H1 (cell line): ENCODE results near the gene UXT.

Experiments
- BCL11A ChIP-seq, 2 experiments: IDR thresholded peaks; one replicate each; pipeline ENCODE4 v1.6.1; 2011; ENCODE audit warnings: low read depth in 2 of 2, low read length in 2 of 2, mild to moderate bottlenecking in 2 of 2
- EZH2 ChIP-seq: fragments of 200-600 bp; sonication (generic); IDR thresholded peaks from 2 replicates; pipeline ENCODE4 v1.7.1; 2012; ENCODE audit warnings: low read depth, mild to moderate bottlenecking, moderate library complexity, low read length, inconsistent platforms; ENCODE audit not compliant: severe bottlenecking
- KDM1A ChIP-seq: fragments of 200-600, 300-600 bp; sonication (generic); IDR thresholded peaks from 2 replicates; pipeline ENCODE4 v1.7.1; 2016; ENCODE audit warnings: mild to moderate bottlenecking, low read length, borderline replicate concordance
- POLR2A ChIP-seq, 2 experiments: IDR thresholded peaks; 1 replicate in 1 of 2; 2 replicates in 1 of 2; pipeline ENCODE4 v1.6.1; 2011; ENCODE audit warnings: low read depth in 2 of 2, low read length in 2 of 2, mild to moderate bottlenecking in 2 of 2; ENCODE audit errors: control extremely low read depth in 1 of 2
- RAD21 ChIP-seq, 2 experiments: IDR thresholded peaks in 1 of 2; conservative IDR thresholded peaks in 1 of 2; 2 replicates each; pipeline ENCODE4 v1.6.1; 2011; ENCODE audit warnings: low read depth in 2 of 2, low read length in 2 of 2, improper control_type of control experiment in 1 of 2, inconsistent platforms in 1 of 2, mild to moderate bottlenecking in 1 of 2, moderate library complexity in 1 of 2
- TEAD4 ChIP-seq: IDR thresholded peaks from 2 replicates; pipeline ENCODE4 v1.6.1; 2012; ENCODE audit warnings: low read depth, low read length, inconsistent platforms, mixed read lengths
- TF ChIP-seq, protein P1 (sequence below), 3 experiments: IDR thresholded peaks; 1 replicate in 2 of 3; 2 replicates in 1 of 3; pipeline versions ENCODE4 v1.5.1 to v1.6.1; 2011; ENCODE audit warnings: low read length in 3 of 3, mild to moderate bottlenecking in 3 of 3, inconsistent platforms in 2 of 3, low read depth in 1 of 3, moderate library complexity in 1 of 3; ENCODE audit not compliant: insufficient read depth in 1 of 3; ENCODE audit errors: control extremely low read depth in 1 of 3
- TF ChIP-seq, protein P2 (sequence below): IDR thresholded peaks from 2 replicates; pipeline ENCODE4 v1.6.1; 2011; ENCODE audit warnings: low read depth, mild to moderate bottlenecking, low read length; ENCODE audit not compliant: insufficient read depth

DNA sequence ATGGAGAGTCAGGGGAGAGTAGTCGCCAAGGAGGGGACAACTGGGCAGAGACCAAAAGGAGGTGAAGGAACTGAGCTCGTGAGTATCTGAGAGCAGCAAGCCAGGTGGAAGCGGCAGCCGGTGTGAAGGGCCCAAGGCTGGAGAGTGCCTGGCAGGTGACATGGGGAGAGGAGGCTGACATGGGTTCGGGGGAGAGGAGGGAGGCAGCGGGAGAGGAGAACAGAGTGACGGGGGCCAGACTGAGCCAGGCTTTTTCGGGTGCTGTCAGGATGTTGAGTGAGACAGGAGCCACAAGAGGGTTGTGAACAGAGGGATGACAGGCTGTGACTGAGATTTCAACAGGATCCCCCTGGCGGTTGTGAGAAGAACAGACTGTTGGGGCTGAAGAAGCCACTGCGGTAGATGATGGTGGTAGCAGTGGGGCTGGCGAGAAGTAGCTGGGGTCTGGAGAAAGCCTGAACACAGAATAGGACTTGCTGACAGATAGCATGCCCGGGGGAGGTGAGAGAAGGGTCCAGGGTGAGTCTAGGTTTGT lies 14.4 kb downstream of the UXT start:
- TF ChIP-seq, protein P1, sequence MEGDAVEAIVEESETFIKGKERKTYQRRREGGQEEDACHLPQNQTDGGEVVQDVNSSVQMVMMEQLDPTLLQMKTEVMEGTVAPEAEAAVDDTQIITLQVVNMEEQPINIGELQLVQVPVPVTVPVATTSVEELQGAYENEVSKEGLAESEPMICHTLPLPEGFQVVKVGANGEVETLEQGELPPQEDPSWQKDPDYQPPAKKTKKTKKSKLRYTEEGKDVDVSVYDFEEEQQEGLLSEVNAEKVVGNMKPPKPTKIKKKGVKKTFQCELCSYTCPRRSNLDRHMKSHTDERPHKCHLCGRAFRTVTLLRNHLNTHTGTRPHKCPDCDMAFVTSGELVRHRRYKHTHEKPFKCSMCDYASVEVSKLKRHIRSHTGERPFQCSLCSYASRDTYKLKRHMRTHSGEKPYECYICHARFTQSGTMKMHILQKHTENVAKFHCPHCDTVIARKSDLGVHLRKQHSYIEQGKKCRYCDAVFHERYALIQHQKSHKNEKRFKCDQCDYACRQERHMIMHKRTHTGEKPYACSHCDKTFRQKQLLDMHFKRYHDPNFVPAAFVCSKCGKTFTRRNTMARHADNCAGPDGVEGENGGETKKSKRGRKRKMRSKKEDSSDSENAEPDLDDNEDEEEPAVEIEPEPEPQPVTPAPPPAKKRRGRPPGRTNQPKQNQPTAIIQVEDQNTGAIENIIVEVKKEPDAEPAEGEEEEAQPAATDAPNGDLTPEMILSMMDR (IDR thresholded peaks at IDR 0.05; ENCODE audit: control extremely low read depth in 1 of 3, insufficient read depth in 1 of 3, low read depth in 1 of 3, low read length in 3 of 3): peak; percentile 50 to 76 (median 74)
- TF ChIP-seq POLR2A (IDR thresholded peaks at IDR 0.05; ENCODE audit: control extremely low read depth in 1 of 2, low read depth in 2 of 2, low read length in 2 of 2) (no peak), BCL11A (IDR thresholded peaks at IDR 0.05; ENCODE audit: low read depth in 2 of 2, low read length in 2 of 2) (no peak), KDM1A (no peak), RAD21 (IDR thresholded peaks at IDR 0.05 in 1 of 2, conservative IDR thresholded peaks at IDR 0.05 in 1 of 2; ENCODE audit: low read depth in 2 of 2, low read length in 2 of 2) (peak; percentile 37 to 48; a peak in 3 of 4 replicates), EZH2 (no peak), TEAD4 (no peak)
- TF ChIP-seq, protein P2, sequence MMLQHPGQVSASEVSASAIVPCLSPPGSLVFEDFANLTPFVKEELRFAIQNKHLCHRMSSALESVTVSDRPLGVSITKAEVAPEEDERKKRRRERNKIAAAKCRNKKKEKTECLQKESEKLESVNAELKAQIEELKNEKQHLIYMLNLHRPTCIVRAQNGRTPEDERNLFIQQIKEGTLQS: no peak
